Measurements from ENCODE around the gene TFAP2E. TPM values are rescaled to one million over a fixed set of nuclear protein-coding genes. Genes with fewer than 3 reads are reported as not detected.

Gene TFAP2E
- total and polyA plus RNA-seq, 4 donors, result 0.07 to 0.21 (median 0.09) TPM

DNA sequence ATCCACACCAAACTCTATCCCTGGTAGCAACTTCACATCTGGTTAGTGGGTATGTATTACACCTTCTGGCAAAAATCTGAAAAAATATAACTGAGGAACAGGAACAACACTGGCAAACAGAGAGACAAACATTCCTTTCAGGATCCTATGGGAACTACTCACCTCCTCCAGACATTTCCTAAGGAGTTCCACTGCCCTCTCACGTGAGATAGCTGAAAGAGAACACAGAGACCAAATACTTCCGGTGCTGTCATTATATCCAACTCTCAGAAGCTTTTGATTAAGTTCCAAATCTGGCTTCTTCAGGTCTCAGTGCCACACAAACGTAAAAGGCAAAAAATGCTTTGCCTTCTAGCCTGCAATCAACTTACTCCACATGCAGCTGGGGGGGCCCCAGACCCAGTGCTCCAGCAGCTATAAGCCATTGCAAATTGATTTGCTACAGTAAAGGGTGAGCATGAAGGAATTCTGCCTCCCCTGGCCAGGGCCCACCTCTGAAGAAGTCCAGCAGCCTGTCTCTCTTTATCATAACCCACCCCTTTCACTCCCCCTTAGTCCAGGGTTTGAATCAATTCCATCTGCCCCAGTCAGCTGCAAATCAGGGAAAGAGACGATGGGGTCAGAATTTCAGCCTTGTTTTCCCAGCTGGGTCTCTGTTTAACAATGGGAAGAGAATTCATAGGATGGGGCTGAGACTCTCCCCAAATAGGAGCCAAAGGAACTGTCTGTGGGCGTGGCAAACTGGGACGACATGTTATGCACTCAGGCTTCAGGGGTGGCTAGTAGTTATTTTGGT, 32.2 kb downstream of the TFAP2E start:
- 93% methylated on average over 6 of the region's 6 CpGs for WGBS
- no peak for DNase-seq (ENCODE audit: low spot score)
- H3K4me3 ChIP-seq (ENCODE audit: low read depth in 1 of 3, low read length in 3 of 3), result no peak overlapping the region
- H3K9me3 ChIP-seq (ENCODE audit: control insufficient read depth in 4 of 4, low read length in 3 of 4), result no peaks in the 10 kb centered on the region
- no peak overlapping the region for H3K27ac ChIP-seq (ENCODE audit: low read depth in 1 of 2, low read length in 2 of 2)
- no peaks in the 10 kb centered on the region for H3K4me1 ChIP-seq (ENCODE audit: control insufficient read depth in 4 of 4, insufficient read depth in 4 of 4, low read length in 3 of 4)
- no peaks in the 10 kb centered on the region for H3K27me3 ChIP-seq (ENCODE audit: control insufficient read depth in 4 of 4, insufficient read depth in 4 of 4, low read length in 3 of 4)
- H3K36me3 ChIP-seq (ENCODE audit: control insufficient read depth in 4 of 4, insufficient read depth in 3 of 4, low read depth in 1 of 4, low read length in 3 of 4), result peaks cover 30 to 64% (median 57%) of the 10 kb centered on the region in 4 donors
- TF ChIP-seq, protein P1, sequence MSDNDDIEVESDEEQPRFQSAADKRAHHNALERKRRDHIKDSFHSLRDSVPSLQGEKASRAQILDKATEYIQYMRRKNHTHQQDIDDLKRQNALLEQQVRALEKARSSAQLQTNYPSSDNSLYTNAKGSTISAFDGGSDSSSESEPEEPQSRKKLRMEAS (IDR thresholded peaks at IDR 0.05), result no peak
- TF ChIP-seq ZBTB33 (IDR thresholded peaks at IDR 0.05), result no peak
- no peak for TF ChIP-seq EGR1 (IDR thresholded peaks at IDR 0.05; ENCODE audit: low read depth in 2 of 2)
- no peak for TF ChIP-seq REST (IDR thresholded peaks at IDR 0.05)
- no peak for TF ChIP-seq NR2F2 (IDR thresholded peaks at IDR 0.05)
- TF ChIP-seq HNF4G (IDR thresholded peaks at IDR 0.05), result no peak
- TF ChIP-seq YY1 (IDR thresholded peaks at IDR 0.05), result no peak
- TF ChIP-seq TAF1 (conservative IDR thresholded peaks at IDR 0.05), result no peak
- TF ChIP-seq RXRA (IDR thresholded peaks at IDR 0.05), result no peak
- TF ChIP-seq FOXA1 (IDR thresholded peaks at IDR 0.05), result no peak
- H3K9ac ChIP-seq (ENCODE audit: low read depth in 1 of 2, low read length in 2 of 2), result no peak overlapping the region

DNA sequence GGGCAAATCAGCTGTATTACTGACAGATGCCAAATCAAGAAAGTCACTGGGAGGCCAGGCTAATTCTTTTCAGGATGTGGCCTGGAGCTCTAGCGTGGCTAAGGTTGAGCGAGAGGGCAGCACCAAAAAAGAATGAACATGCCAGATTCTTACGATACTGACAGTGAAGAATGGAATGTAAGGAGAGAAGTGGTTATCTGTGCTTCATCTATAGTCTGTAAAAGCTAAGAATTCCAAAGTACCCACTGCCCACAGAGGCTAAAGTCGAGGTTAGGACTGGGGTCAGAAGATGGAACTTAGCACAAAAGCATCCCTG, 32.7 kb downstream of the TFAP2E start:
- no peaks in the 10 kb centered on the region for H3K9me3 ChIP-seq (ENCODE audit: control insufficient read depth in 4 of 4, low read length in 3 of 4)
- no peaks in the 10 kb centered on the region for H3K4me1 ChIP-seq (ENCODE audit: control insufficient read depth in 4 of 4, insufficient read depth in 4 of 4, low read length in 3 of 4)
- H3K27ac ChIP-seq (ENCODE audit: low read depth in 1 of 2, low read length in 2 of 2), result no peak overlapping the region
- WGBS, result 91% methylated on average over 4 of the region's 4 CpGs
- no peak overlapping the region for H3K9ac ChIP-seq (ENCODE audit: low read depth in 1 of 2, low read length in 2 of 2)
- H3K36me3 ChIP-seq (ENCODE audit: control insufficient read depth in 4 of 4, insufficient read depth in 3 of 4, low read depth in 1 of 4, low read length in 3 of 4), result peaks cover 27 to 64% (median 56%) of the 10 kb centered on the region in 4 donors
- no peak overlapping the region for H3K4me3 ChIP-seq (ENCODE audit: low read depth in 1 of 3, low read length in 3 of 3)
- TF ChIP-seq FOXA2 (IDR thresholded peaks at IDR 0.05), result no peak
- no peak for TF ChIP-seq RXRA (IDR thresholded peaks at IDR 0.05)
- TF ChIP-seq SP1 (IDR thresholded peaks at IDR 0.05), result no peak
- TF ChIP-seq EGR1 (IDR thresholded peaks at IDR 0.05; ENCODE audit: low read depth in 2 of 2), result no peak
- DNase-seq (ENCODE audit: low spot score), result no peak
- no peaks in the 10 kb centered on the region for H3K27me3 ChIP-seq (ENCODE audit: control insufficient read depth in 4 of 4, insufficient read depth in 4 of 4, low read length in 3 of 4)

GRCh38 chr1:35611655-35612054, 38.5 kb downstream of the TFAP2E start:
- no peak for DNase-seq (ENCODE audit: low spot score)
- H3K4me1 ChIP-seq (ENCODE audit: control insufficient read depth in 4 of 4, insufficient read depth in 4 of 4, low read length in 3 of 4), result no peaks in the 10 kb centered on the region
- H3K36me3 ChIP-seq (ENCODE audit: control insufficient read depth in 4 of 4, insufficient read depth in 3 of 4, low read depth in 1 of 4, low read length in 3 of 4), result peaks cover 12 to 44% (median 27%) of the 10 kb centered on the region in 4 donors
- TF ChIP-seq ZBTB33 (IDR thresholded peaks at IDR 0.05), result no peak
- no peak for TF ChIP-seq TAF1 (conservative IDR thresholded peaks at IDR 0.05)
- TF ChIP-seq GABPA (IDR thresholded peaks at IDR 0.05 in 1 of 2, conservative IDR thresholded peaks at IDR 0.05 in 1 of 2), result no peak
- TF ChIP-seq SP1 (IDR thresholded peaks at IDR 0.05), result no peak
- TF ChIP-seq HNF4A (conservative IDR thresholded peaks at IDR 0.05), result no peak
- 98% methylated on average over 7 of the region's 7 CpGs for WGBS
- no peak overlapping the region for H3K4me3 ChIP-seq (ENCODE audit: low read depth in 1 of 3, low read length in 3 of 3)
- H3K27me3 ChIP-seq (ENCODE audit: control insufficient read depth in 4 of 4, insufficient read depth in 4 of 4, low read length in 3 of 4), result no peaks in the 10 kb centered on the region
- no peaks in the 10 kb centered on the region for H3K9me3 ChIP-seq (ENCODE audit: control insufficient read depth in 4 of 4, low read length in 3 of 4)
- no peak overlapping the region for H3K27ac ChIP-seq (ENCODE audit: low read depth in 1 of 2, low read length in 2 of 2)
- no peak overlapping the region for H3K9ac ChIP-seq (ENCODE audit: low read depth in 1 of 2, low read length in 2 of 2)
